Vagina (tissue), 2 donors: ENCODE data around the gene KRT9.

Experiments
- POLR2A ChIP-seq, 2 donors: fragments of 450-650 bp; IDR thresholded peaks; one replicate each; pipeline ENCODE4 v1.6.1; 2017; ENCODE audit warnings: antibody characterized with exemption in 2 of 2, mild to moderate bottlenecking in 2 of 2, moderate library complexity in 2 of 2
- TF ChIP-seq, protein P1 (sequence below), 3 experiments: fragments of 450-650 bp in 2 of 3; fragments of 200-600 bp in 1 of 3; sonication (generic) in 1 of 3; IDR thresholded peaks; one replicate each; pipeline ENCODE4 v1.5.1; 2017 to 2019; ENCODE audit warnings: antibody characterized with exemption in 3 of 3, mild to moderate bottlenecking in 2 of 3, moderate library complexity in 2 of 3

GRCh38 chr17:41535764-41536481 is 35.9 kb downstream of the KRT9 start:
- TF ChIP-seq, protein P1, sequence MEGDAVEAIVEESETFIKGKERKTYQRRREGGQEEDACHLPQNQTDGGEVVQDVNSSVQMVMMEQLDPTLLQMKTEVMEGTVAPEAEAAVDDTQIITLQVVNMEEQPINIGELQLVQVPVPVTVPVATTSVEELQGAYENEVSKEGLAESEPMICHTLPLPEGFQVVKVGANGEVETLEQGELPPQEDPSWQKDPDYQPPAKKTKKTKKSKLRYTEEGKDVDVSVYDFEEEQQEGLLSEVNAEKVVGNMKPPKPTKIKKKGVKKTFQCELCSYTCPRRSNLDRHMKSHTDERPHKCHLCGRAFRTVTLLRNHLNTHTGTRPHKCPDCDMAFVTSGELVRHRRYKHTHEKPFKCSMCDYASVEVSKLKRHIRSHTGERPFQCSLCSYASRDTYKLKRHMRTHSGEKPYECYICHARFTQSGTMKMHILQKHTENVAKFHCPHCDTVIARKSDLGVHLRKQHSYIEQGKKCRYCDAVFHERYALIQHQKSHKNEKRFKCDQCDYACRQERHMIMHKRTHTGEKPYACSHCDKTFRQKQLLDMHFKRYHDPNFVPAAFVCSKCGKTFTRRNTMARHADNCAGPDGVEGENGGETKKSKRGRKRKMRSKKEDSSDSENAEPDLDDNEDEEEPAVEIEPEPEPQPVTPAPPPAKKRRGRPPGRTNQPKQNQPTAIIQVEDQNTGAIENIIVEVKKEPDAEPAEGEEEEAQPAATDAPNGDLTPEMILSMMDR (IDR thresholded peaks at IDR 0.05), result no peak
- TF ChIP-seq POLR2A (IDR thresholded peaks at IDR 0.05), result no peak
